Common myeloid progenitor, CD34-positive (primary cell): ENCODE results near the gene OSBPL2.
A peak's percentile ranks its signal among the peaks of the same experiment; 100 is the strongest.

Source experiments
- CTCF ChIA-PET: fragments of 350-600 bp; sonication (Branson Sonifier 250); formaldehyde crosslinking; loops from one replicate; lab custom pipeline; 2021; ENCODE audit warnings: antibody characterized with exemption; lab: Charles Lee
- POLR2A ChIA-PET: fragments of 350-600 bp; sonication (Branson Sonifier 250); formaldehyde crosslinking; loops from one replicate; lab custom pipeline; 2021; ENCODE audit warnings: antibody characterized with exemption; lab: Charles Lee
- DNase-seq, 3 donors: peaks; one replicate each; pipeline versions ENCODE4 v3.0.0 to v3.0.0-alpha.2; 2013
- H3K27ac ChIP-seq, 2 experiments: 1 replicate in 1 of 2; 2 replicates in 1 of 2; pipeline ENCODE4 v1.7.0; 2013; ENCODE audit warnings: inconsistent platforms in 2 of 2, low read length in 2 of 2, mild to moderate bottlenecking in 2 of 2, low read depth in 1 of 2, moderate library complexity in 1 of 2; ENCODE audit not compliant: severe bottlenecking in 2 of 2, insufficient read depth in 1 of 2, poor library complexity in 1 of 2
- H3K27me3 ChIP-seq, 5 experiments: replicated peaks in 2 of 5; 1 replicate in 3 of 5; 2 replicates in 2 of 5; pipeline versions ENCODE4 v1.6.1 to v1.7.0; 2013; ENCODE audit warnings: low read length in 4 of 5, mild to moderate bottlenecking in 2 of 5, moderate library complexity in 2 of 5, inconsistent platforms in 1 of 5; ENCODE audit not compliant: insufficient read depth in 5 of 5, control insufficient read depth in 4 of 5
- H3K36me3 ChIP-seq, 4 experiments: 1 replicate in 2 of 4; 2 replicates in 2 of 4; pipeline versions ENCODE4 v1.6.1 to v1.7.0; 2013; ENCODE audit warnings: low read length in 3 of 4, control low read depth in 1 of 4, mild to moderate bottlenecking in 1 of 4; ENCODE audit not compliant: control insufficient read depth in 4 of 4, insufficient read depth in 4 of 4
- H3K4me1 ChIP-seq, 4 experiments: 1 replicate in 3 of 4; 2 replicates in 1 of 4; pipeline versions ENCODE4 v1.6.1 to v1.7.1; 2013; ENCODE audit warnings: low read length in 3 of 4, mild to moderate bottlenecking in 3 of 4, control low read depth in 1 of 4, inconsistent platforms in 1 of 4, moderate library complexity in 1 of 4; ENCODE audit not compliant: control insufficient read depth in 4 of 4, insufficient read depth in 4 of 4; ENCODE audit errors: control extremely low read depth in 1 of 4
- H3K4me3 ChIP-seq, 7 experiments: 1 replicate in 4 of 7; 2 replicates in 3 of 7; pipeline versions ENCODE4 v1.5.1 to v1.7.0; 2013; ENCODE audit warnings: mild to moderate bottlenecking in 7 of 7, low read length in 6 of 7, moderate library complexity in 6 of 7, inconsistent platforms in 2 of 7, low read depth in 2 of 7, control low read depth in 1 of 7; ENCODE audit not compliant: insufficient read depth in 4 of 7, control insufficient read depth in 1 of 7; ENCODE audit errors: extremely low read depth in 1 of 7
- H3K9me3 ChIP-seq, 5 experiments: 1 replicate in 4 of 5; 2 replicates in 1 of 5; pipeline versions ENCODE4 v1.6.1 to v1.7.1; 2013; ENCODE audit warnings: low read length in 4 of 5, mild to moderate bottlenecking in 2 of 5, inconsistent platforms in 1 of 5, low read depth in 1 of 5, moderate library complexity in 1 of 5; ENCODE audit not compliant: control insufficient read depth in 4 of 5, insufficient read depth in 2 of 5; ENCODE audit errors: control extremely low read depth in 1 of 5
- whole genome bisulfite sequencing: methylation state at CpG from one replicate; pipeline ENCODE4 v1.1.5; 2013; ENCODE audit not compliant: insufficient coverage; 5-methylcytosine and 5-hydroxymethylcytosine counted together

Gene OSBPL2

DNA sequence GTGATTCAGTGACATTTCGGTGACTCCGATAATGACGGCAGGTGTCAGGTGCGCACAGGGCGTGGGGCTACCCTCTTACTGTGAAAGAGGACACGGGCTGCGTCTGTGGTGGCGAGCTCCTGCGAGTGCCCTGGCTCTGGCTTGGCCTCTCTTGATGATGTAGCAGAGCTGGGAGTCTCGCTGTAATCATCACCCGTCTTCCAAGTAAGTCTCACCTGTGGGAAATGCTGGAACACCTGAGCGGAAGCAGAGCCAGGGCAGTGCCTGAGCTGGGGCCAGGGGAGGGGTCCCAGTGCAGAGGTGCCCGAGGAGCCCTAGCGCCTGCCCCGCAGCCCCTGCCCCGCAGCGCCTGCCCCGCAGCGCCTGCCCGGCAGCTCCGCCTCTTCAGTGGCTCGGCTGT is 4.8 kb downstream of the OSBPL2 start:
- ChIA-PET CTCF (interaction anchor here (1.4 kb wide), 1 partner anchor 17 kb away, joined by 5 read pairs; no protein-coding TSS in a partner anchor), POLR2A (no interaction called here)
- Histone ChIP-seq H3K4me1 (peaks cover 0 to 27% (median 23%) of the 10 kb centered on the region in 4 experiments), H3K27me3 (no peaks in the 10 kb centered on the region), H3K36me3 (peaks cover 2 to 21% (median 7%) of the 10 kb centered on the region in 4 experiments), H3K9me3 (no peaks in the 10 kb centered on the region), H3K4me3 (no peak overlapping the region), H3K27ac (no peak overlapping the region)
- 93% methylated on average over 20 of the region's 22 CpGs for WGBS
- no peak for DNase-seq

DNA sequence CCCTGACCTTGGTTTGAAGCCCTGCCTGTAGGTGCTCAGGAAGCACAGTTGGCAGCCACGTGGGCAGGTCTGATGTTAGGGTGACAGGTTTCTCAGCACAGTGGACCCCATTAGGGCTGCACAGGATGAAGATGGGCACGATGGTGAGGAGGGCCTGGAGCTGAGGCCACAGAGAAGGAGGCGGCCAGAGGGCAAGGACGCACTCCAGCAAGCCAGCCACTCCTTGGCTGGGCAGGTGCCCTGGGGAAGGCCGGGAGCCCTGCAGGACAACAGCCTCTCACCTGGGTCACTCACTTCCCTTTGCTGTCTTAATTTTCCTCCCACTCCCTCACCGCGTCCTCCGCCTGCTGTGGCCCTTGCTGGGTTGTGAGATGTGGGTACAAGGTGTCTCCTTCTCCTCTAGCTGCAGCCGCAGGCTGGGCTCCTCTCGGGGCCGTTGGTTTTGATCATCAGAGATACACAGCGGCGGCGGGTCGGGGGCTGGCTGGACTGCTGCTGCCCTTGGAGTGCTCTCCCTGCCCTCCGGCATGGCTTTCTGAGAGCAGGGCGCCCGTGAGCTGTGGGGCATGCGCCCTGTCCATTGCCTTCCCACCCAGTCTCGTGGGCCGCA is 5.7 kb downstream of the OSBPL2 start:
- ChIA-PET CTCF (interaction anchor here (1.4 kb wide), 1 partner anchor 16 kb away, joined by 5 read pairs; no protein-coding TSS in a partner anchor), POLR2A (no interaction called here)
- H3K27ac ChIP-seq, result no peak overlapping the region
- peaks cover 2 to 21% (median 7%) of the 10 kb centered on the region in 4 experiments for H3K36me3 ChIP-seq
- peaks cover 0 to 32% (median 23%) of the 10 kb centered on the region in 4 experiments for H3K4me1 ChIP-seq
- 89% methylated on average over 15 of the region's 21 CpGs for WGBS
- no peak for DNase-seq
- H3K4me3 ChIP-seq, result no peak overlapping the region
- H3K27me3 ChIP-seq, result no peaks in the 10 kb centered on the region
- H3K9me3 ChIP-seq, result no peaks in the 10 kb centered on the region

DNA sequence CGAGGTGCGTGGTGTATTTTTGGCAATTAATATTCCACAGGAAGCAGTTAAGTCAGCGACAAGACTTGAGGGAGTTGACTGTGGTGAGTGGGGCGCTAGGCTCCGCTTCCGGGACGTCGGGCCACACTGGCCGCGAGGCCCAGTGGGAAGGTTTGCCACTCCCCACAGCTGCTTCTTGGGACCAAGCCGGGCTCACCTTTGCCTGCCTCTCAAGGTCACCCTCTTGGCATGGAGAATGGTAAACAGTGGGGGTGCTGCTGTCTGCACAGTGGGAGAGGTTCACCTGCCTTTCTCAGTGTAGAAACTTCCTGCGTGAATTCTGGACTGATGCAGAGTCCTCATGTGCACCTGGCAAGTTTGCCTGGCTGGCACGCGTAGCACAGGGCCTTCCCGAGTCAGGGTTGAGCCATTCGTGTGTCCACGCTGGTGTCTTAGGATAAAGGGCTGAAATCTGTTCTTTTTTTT is 6.4 kb downstream of the OSBPL2 start:
- H3K4me3 ChIP-seq, result no peak overlapping the region
- no peak overlapping the region for H3K27ac ChIP-seq
- no peaks in the 10 kb centered on the region for H3K27me3 ChIP-seq
- H3K9me3 ChIP-seq, result no peaks in the 10 kb centered on the region
- peaks cover 2 to 21% (median 7%) of the 10 kb centered on the region in 4 experiments for H3K36me3 ChIP-seq
- H3K4me1 ChIP-seq, result peaks cover 0 to 27% (median 19%) of the 10 kb centered on the region in 4 experiments
- 59% methylated on average over 11 of the region's 17 CpGs for WGBS
- ChIA-PET POLR2A (no interaction called here), CTCF (no interaction called here)
- DNase-seq, result peak in 2 of 3 donors; percentile 42 to 65

DNA sequence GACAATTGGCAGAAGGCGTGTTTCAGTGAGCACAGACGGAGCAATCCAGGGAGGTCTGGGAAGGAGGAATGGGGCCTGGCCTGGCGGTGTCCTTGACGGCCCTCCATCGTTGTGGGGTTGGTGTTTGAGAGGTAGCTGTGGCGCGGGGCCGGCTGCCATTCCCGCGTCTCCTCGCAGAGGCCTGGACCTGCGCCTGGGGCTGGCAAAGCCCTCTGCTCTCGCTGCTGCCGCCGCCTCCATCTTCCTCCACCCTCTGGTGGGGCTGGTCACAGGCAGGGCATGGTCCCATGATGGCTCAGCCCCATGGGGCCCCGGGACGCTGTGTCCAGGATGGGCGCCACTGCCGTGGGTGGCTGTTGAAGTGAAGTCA is 7.6 kb downstream of the OSBPL2 start:
- ChIA-PET CTCF (interaction anchor here (0.7 kb wide), 1 partner anchor 55 kb away, joined by 3 read pairs; no protein-coding TSS in a partner anchor), POLR2A (no interaction called here)
- WGBS, result 98% methylated on average over 14 of the region's 19 CpGs
- no peak overlapping the region for H3K27ac ChIP-seq
- no peaks in the 10 kb centered on the region for H3K9me3 ChIP-seq
- peaks cover 2 to 21% (median 6%) of the 10 kb centered on the region in 4 experiments for H3K36me3 ChIP-seq
- no peak for DNase-seq
- H3K27me3 ChIP-seq, result no peaks in the 10 kb centered on the region
- peaks cover 0 to 22% (median 16%) of the 10 kb centered on the region in 4 experiments for H3K4me1 ChIP-seq
- H3K4me3 ChIP-seq, result no peak overlapping the region

DNA sequence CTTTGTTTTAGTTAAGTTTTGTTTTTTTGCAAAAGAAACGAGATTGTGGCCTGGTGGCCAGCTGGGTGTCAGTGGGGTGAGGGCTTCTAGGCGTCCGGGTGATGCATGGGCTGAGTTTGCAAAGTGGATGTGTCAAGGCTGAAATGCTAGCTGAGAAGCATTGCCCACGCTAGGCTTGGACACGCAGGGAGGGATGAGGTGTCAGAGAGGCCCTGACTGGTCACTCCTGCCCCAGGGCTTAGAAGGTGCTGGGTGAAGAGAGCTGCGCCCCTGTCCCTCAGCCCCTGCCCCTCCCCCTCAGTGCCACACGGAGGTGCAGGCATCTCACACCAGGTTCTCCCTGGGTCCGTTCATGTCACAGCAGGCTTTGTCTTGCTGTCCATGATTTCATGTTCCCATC is 8.1 kb downstream of the OSBPL2 start:
- CTCF ChIA-PET, result no interaction called here
- Histone ChIP-seq H3K4me1 (peaks cover 0 to 22% (median 16%) of the 10 kb centered on the region in 4 experiments), H3K4me3 (no peak overlapping the region), H3K27ac (no peak overlapping the region), H3K9me3 (no peaks in the 10 kb centered on the region), H3K36me3 (peaks cover 2 to 16% (median 5%) of the 10 kb centered on the region in 4 experiments), H3K27me3 (no peaks in the 10 kb centered on the region)
- DNase-seq, result no peak
- 98% methylated on average over 8 of the region's 8 CpGs for WGBS
- POLR2A ChIA-PET, result no interaction called here

DNA sequence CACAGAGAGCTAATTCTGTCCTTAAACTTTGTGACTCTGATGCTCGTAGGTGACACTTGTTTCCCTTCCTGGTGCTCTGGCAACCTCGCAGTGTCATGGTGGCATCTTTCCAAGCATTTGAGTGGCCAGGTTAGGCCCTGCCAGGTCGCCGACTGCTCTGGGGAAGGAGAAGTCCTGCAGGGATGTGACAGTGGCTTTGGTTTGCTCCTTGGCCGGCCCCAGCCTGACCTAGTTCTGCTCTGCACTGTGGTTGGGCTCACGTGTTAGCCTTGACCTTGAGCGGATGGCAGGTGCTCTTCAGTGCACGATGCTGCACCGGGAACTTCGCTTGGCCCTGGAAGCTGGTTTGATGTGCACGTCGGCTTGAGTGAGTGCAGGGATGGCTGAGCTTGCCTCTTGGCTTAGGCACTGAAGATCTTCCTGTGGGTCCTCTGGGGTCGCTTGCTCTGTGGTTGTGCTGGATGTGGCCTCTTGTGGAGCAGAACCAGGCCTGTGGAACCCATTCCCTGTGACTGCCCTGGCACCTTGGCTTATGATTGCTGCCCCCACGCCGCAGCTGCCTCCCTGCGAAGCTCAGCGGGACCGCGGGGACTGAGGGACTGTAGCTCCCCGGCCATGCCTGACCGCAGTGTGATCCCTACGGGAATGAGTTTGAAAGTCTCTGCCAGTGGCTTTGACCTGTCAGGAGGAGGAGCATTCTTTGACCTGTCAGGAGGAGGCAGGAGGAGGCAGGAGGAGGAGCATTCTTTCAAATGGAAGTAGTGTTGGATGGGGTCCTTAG is 8.7 kb downstream of the OSBPL2 start:
- no peak for DNase-seq
- POLR2A ChIA-PET, result no interaction called here
- H3K4me1 ChIP-seq, result peaks cover 0 to 22% (median 18%) of the 10 kb centered on the region in 4 experiments
- H3K27me3 ChIP-seq, result no peaks in the 10 kb centered on the region
- CTCF ChIA-PET, result no interaction called here
- H3K4me3 ChIP-seq, result no peak overlapping the region
- H3K36me3 ChIP-seq, result peaks cover 2 to 16% (median 4%) of the 10 kb centered on the region in 4 experiments
- H3K27ac ChIP-seq, result no peak overlapping the region
- WGBS, result 95% methylated on average over 20 of the region's 22 CpGs
- H3K9me3 ChIP-seq, result no peaks in the 10 kb centered on the region
